Hematopoietic multipotent progenitor cell treated with erythropoietin and hydrocortisone succinate and interleukin-3 and kit ligand, for 15 days (in vitro differentiated cells): Measurements from ENCODE around the gene LYRM9.
"Not testable (repeated sequence)": the region's sequence is repeated elsewhere in the genome, so short reads cannot be mapped to it uniquely, and the experiment has no call there.

ENCODE experiments used
- DNase-seq: peaks from one replicate; pipeline ENCODE4 v3.0.0-alpha.2; 2015; ENCODE audit warnings: low spot score

LYRM9 gene

GRCh38 chr17:27906226-27906580 lies 13.0 kb upstream of the LYRM9 start:
- no peak for DNase-seq

- DNase-seq, result no peak
Measured at GRCh38 chr17:27905447-27906225, 12.5 kb upstream of the LYRM9 start.

- DNase-seq, result no peak
Measured at GRCh38 chr17:27904534-27905446, 11.6 kb upstream of the LYRM9 start.

- no peak for DNase-seq
Measured at GRCh38 chr17:27904114-27904513, 10.9 kb upstream of the LYRM9 start.

- no peak for DNase-seq
Measured at GRCh38 chr17:27899525-27899924, 6.4 kb upstream of the LYRM9 start.

DNA sequence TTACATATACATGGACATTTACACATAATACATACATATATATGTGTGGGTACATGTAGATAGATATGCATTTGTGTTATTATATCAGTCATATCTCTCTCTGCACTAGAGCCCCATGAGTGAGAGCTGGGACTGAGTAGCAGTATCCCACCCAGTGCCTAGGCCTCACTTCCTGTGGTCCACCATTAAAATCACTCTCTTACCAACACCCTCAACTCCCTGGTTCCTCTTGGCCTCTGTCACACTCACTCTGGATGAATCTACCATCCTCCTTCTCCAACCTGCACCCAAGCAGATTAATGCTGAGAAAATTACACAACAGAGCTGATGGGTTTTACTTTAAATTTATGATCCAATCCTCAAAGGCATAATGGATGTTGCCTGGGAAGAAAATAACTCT lies 4.9 kb upstream of the LYRM9 start:
- no peak for DNase-seq

DNA sequence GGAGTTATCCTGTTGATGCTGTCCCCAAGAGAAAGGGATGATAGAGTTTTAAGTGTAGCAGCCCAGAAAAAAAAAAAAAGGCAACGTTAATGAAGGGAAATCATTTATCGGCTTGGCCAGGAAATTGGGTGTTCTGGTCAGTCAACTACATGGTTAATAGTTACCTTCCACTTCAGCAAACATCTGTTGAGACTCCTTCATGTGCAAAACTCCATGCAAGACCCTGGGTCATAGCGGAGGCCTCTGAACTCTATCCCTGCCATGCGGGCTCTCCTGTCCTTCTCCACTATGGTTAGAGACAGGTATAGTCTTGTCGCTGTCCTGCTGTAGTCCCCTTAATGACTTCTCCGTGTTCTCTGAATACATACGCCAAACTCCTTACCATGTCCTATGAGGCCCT lies 3.5 kb upstream of the LYRM9 start:
- no peak for DNase-seq

DNA sequence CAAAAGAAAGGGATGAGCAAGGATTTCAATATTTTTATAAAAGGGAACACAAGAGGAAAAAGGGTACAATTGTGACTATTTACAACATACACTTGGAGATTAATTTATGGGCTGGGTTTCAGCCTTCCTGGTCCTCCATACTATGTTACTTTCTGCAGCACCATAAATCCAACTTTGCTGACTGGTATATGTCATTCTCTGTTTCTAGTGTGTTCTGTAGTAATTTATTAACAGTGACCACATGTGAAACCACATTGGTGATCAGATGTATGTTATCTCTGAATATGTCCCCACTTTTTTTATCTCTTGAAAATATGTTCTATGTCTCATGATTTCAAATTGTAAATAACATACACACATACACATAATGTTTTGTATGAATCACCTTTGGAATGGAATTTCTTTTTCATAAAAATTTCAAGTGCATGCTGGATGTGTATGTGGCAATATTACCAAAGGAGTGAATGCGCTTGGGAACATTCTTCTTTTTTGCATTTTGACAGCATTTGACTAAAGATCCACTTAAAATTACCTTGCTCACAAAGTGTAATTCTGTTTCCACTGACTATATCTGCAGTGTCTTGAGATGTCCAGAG lies 2.9 kb upstream of the LYRM9 start:
- no peak for DNase-seq

- no peak for DNase-seq
Measured at GRCh38 chr17:27895123-27895895, 2.1 kb upstream of the LYRM9 start.

GRCh38 chr17:27893841-27894503 lies 807 bp upstream of the LYRM9 start:
- DNase-seq, result peak; percentile 8

DNA sequence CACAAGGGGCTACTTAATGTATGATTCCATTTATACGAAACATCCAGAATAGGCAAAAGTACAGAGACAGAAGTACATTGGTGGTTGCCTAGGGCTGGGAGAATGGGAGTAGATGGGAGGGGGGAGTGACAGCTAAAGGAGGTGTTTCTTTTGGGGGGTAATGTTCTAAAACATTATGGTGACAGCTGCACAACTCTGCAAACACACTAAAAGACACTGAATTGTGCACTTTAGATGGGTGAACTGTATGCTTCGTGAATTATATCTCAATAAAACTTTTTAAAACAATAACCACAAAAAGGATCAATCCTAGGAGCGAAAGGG lies 661 bp downstream of the LYRM9 start:
- no peak for DNase-seq

DNA sequence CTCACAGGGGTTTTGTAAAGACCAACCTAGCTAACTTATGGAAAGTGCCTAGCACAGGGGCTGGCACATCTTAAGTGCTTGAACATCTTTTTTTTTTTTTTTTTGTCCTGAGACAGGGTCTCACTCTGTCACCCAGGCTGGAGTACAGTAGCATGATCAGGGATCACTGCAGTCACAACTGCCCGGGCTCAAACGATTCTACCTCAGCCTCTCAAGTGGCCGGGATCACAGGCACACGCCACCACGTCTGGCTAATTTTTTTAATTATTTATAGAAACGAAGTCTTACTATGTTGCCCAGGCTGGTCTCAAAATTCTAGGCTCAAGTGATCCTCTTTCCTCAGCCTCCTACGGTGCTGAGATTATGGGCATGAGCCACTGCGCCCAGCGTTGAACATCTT lies 1.3 kb downstream of the LYRM9 start:
- DNase-seq, result no peak

DNA sequence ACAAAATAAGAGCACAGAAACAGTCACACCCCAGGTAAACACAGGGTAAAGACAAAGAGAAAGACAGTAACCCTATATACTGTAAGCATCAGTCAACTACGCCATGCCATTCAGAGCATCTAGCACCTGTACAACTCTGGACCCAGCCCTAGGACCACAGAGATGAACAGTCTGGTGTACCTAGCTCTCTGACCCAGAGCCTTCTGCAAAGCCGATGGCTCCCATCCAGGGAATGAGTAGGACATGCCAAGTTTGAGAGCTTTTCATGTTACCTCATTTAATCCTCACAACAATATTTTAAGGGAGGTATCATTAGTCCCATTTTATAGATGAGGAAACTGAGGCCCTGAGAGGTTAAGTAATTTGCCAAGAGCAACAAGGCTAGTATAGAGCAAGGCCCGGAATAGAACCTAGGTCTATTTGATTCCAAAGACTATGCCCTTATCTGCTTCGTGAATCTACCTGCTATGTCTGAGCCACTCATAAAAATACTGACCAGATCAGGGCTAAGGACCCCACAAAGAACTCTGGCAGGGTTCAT lies 3.4 kb downstream of the LYRM9 start:
- no peak for DNase-seq

- no peak for DNase-seq
Measured at GRCh38 chr17:27888945-27889344, 4.2 kb downstream of the LYRM9 start.

DNA sequence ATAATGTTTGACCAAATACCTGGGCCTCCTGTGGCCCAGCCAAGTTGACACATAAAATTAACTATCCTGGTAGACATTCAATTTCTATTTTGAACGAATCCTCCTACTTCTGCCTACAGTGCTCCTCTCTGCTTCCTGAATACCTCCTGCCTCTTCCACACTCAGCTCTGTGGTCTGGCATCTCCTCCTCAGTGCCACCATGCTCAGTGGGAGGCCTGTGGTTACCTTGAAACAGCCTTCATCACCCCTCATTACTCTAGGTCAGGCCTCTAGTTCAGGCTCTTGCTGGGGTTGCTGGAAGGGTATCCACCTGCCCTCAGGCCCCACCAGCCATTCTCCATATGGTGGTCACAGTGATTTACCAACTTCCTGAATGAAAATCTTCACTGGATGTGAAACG lies 5.1 kb downstream of the LYRM9 start:
- no peak for DNase-seq

DNA sequence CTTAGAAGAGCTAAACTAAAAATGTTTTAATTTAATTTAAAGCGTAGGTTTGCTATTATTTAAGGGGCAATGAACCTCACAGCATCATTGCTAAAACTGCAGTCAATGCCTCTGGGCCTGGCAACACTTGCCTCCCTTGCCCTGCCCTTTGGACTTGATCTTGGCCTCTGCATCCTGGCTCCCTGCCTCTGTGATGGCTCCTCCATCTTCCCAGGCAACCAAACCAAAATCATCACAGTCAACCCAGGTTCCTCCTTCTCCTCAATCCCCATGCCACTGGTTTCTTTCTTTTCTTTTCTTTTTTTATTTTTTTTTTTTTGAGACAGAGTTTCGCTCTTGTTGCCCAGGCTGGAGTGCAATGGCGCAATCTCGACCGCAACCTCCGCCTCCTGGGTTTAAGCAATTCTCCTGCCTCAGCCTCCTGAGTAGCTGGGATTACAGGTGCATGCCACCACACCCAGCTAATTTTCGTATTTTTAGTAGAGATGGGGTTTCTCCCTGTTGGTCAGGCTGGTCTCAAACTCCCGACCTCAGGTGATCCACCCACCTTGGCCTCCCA lies 6.7 kb downstream of the LYRM9 start:
- not testable (repeated sequence) for DNase-seq

- no peak for DNase-seq
Measured at GRCh38 chr17:27882162-27882840, 10.9 kb downstream of the LYRM9 start.

DNA sequence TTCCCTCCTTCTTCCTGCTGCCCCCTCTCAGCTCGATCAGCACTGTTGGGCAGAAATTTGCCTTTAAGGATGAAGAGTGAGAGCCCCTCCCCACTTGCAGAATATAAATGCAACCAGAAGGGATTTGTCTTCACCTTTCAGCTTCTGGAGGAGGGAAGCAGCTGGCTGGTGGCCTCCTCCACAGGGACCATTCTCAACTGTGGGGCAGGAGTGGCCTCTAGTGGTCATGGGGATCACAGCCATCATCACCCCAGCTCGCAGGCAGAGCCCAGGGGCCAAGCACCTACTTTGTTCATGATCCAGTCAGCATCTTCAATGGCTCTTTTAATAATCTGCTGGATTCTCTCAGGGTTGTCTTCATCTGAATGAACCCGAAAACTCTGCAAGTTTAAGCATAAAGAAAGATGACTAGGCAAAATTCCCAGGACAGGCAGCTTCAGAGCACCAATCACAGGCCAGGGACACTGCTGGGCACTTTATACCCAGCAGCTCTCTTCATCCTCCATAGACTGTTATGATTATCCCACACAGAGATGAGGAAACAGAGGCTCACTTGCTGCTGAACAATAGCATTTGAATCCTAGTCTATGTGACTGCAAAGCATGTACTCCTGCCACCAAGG lies 13.1 kb downstream of the LYRM9 start:
- DNase-seq, result peak; percentile 63

GRCh38 chr17:27878776-27879562 lies 14.2 kb downstream of the LYRM9 start:
- DNase-seq, result no peak
